ENCODE measurements around the gene TCTN2.

TCTN2 gene

GRCh38 chr12:123747309-123747708 lies 76.4 kb downstream of the TCTN2 start:
- no peak for DNase-seq

- no peak for DNase-seq
Observed at GRCh38 chr12:123748161-123748560, 77.2 kb downstream of the TCTN2 start.

GRCh38 chr12:123748661-123749060 lies 77.7 kb downstream of the TCTN2 start:
- no peak for DNase-seq

- no peak for DNase-seq
Observed at GRCh38 chr12:123749355-123749754, 78.4 kb downstream of the TCTN2 start.

GRCh38 chr12:123750159-123750656 lies 79.3 kb downstream of the TCTN2 start:
- no peak for DNase-seq

GRCh38 chr12:123752046-123752445 lies 81.1 kb downstream of the TCTN2 start:
- no peak for DNase-seq

GRCh38 chr12:123754041-123754772 lies 83.3 kb downstream of the TCTN2 start:
- no peak for DNase-seq

- DNase-seq, result no peak
Observed at GRCh38 chr12:123757561-123757960, 86.6 kb downstream of the TCTN2 start.

Data from NCI-H748 treated with DMSO at 0.1 percent for 48 hours (cell line).